K562 (cell line): ENCODE data around the gene SDSL. TPM values are rescaled to one million over a fixed set of nuclear protein-coding genes. Genes with fewer than 3 reads are reported as not detected.

Source experiments
- ATAC-seq: fragments of 200-7000 bp; cut with Tn5 transposase; 3 replicates; pipeline ENCODE4 v1.9.1; 2020; ENCODE audit warnings: moderate library complexity
- BruUV-seq: library from RNA; stranded (reverse); fragments of 400-500 nt; replicated peaks from 2 replicates; lab custom pipeline; 2021; lab: Mats Ljungman, UMichigan
- CTCF ChIA-PET: fragments of 300-600 bp; formaldehyde crosslinking; extraction: SDS; loops from one replicate; lab custom pipeline; 2021; ENCODE audit warnings: low intra/inter-chr PET ratio; lab: Yijun Ruan, JAX
- POLR2A ChIA-PET: fragments of 300-600, 350-650 bp; sonication (Branson Sonifier 250); formaldehyde crosslinking; extraction: SDS; loops from one replicate; lab custom pipeline; 2021; ENCODE audit warnings: antibody characterized with exemption, inconsistent platforms; lab: Yijun Ruan, JAX
- DNase-seq, 4 experiments: peaks; one replicate each; pipeline versions ENCODE4 v3.0.0 to v3.0.0-alpha.2; 2011 to 2018; ENCODE audit warnings: low spot score in 3 of 4, mixed read lengths in 3 of 4; ENCODE audit errors: extremely low read depth in 1 of 4
- FAIRE-seq: peaks from 2 replicates; lab custom pipeline; 2011; peaks lifted over from hg19 to GRCh38; lab: Jason Lieb, UNC
- H2AFZ ChIP-seq: 2 replicates; pipeline ENCODE4 v1.6.0; 2011; ENCODE audit warnings: low read depth, low read length, control low read depth, inconsistent platforms
- H3K27ac ChIP-seq: fragments of 200-600 bp; 3 replicates; pipeline ENCODE4 v1.8.0; 2011; ENCODE audit warnings: low read depth, mild to moderate bottlenecking, control low read depth, inconsistent platforms, low read length, moderate library complexity, mixed read lengths; ENCODE audit errors: extremely low read depth
- H3K27me3 ChIP-seq, 2 experiments: fragments of 300-600 bp in 1 of 2; 2 replicates in 1 of 2; 3 replicates in 1 of 2; pipeline versions ENCODE4 v1.6.0 to v1.8.0; 2011; ENCODE audit warnings: inconsistent platforms in 2 of 2, low read length in 2 of 2, mild to moderate bottlenecking in 1 of 2, mixed read lengths in 1 of 2, moderate library complexity in 1 of 2; ENCODE audit not compliant: control insufficient read depth in 2 of 2, insufficient read depth in 2 of 2
- H3K36me3 ChIP-seq: fragments of 300-600 bp; 3 replicates; pipeline ENCODE4 v1.8.0; 2011; ENCODE audit warnings: mild to moderate bottlenecking, low read length, inconsistent platforms; ENCODE audit not compliant: control insufficient read depth, insufficient read depth
- H3K4me1 ChIP-seq, 2 experiments: fragments of 200-600 bp in 1 of 2; replicated peaks in 1 of 2; 2 replicates in 1 of 2; 3 replicates in 1 of 2; pipeline versions ENCODE4 v1.5.1 to v1.8.0; 2011; ENCODE audit warnings: inconsistent platforms in 2 of 2, low read length in 2 of 2, mild to moderate bottlenecking in 1 of 2, mixed read lengths in 1 of 2, moderate library complexity in 1 of 2; ENCODE audit not compliant: control insufficient read depth in 2 of 2, insufficient read depth in 2 of 2
- H3K4me2 ChIP-seq: 2 replicates; pipeline ENCODE4 v1.6.1; 2011; ENCODE audit warnings: low read length, control low read depth, inconsistent platforms, mixed read lengths; ENCODE audit not compliant: insufficient read depth
- H3K4me3 ChIP-seq: fragments of 200-600 bp; sonication (generic), shearing (Covaris generic); 2 replicates; pipeline ENCODE4 v1.5.1; 2016; ENCODE audit warnings: control low read depth, inconsistent platforms
- H3K79me2 ChIP-seq: fragments of 200-600 bp; 3 replicates; pipeline ENCODE4 v1.8.0; 2011; ENCODE audit warnings: low read length, inconsistent platforms; ENCODE audit not compliant: control insufficient read depth, insufficient read depth
- H3K9ac ChIP-seq, 2 experiments: 2 replicates each; pipeline versions ENCODE4 v1.6.0 to v1.6.1; 2011; ENCODE audit warnings: low read depth in 2 of 2, low read length in 2 of 2, control low read depth in 1 of 2, inconsistent platforms in 1 of 2, mild to moderate bottlenecking in 1 of 2, mixed read lengths in 1 of 2; ENCODE audit not compliant: insufficient read depth in 1 of 2
- H3K9me1 ChIP-seq: one replicate; pipeline ENCODE4 v1.6.0; 2011; ENCODE audit warnings: inconsistent platforms, mild to moderate bottlenecking, low read length, moderate library complexity; ENCODE audit not compliant: control insufficient read depth, insufficient read depth
- H3K9me3 ChIP-seq: replicated peaks from 2 replicates; pipeline ENCODE4 v1.5.1; 2011; ENCODE audit warnings: low read depth, low read length, inconsistent platforms; ENCODE audit not compliant: control insufficient read depth, insufficient read depth
- H4K20me1 ChIP-seq: replicated peaks from 2 replicates; pipeline ENCODE4 v1.6.1; 2011; ENCODE audit warnings: low read length, inconsistent platforms, mixed read lengths; ENCODE audit not compliant: control insufficient read depth, insufficient read depth
- ADNP ChIP-seq: fragments of 200-800 bp; sonication (Bioruptor generic); IDR thresholded peaks from 2 replicates; pipeline ENCODE4 v1.6.1; 2016; ENCODE audit warnings: missing genetic modification characterization, missing compliant biosample characterization
- ARID1B ChIP-seq: fragments of 450-650 bp; IDR thresholded peaks from 2 replicates; pipeline ENCODE4 v1.6.1; 2016; ENCODE audit warnings: antibody characterized with exemption, mild to moderate bottlenecking, inconsistent platforms
- ATF3 ChIP-seq, 2 experiments: fragments of 450-650 bp in 1 of 2; sonication (generic) in 1 of 2; formaldehyde crosslinking in 1 of 2; IDR thresholded peaks in 1 of 2; conservative IDR thresholded peaks in 1 of 2; 2 replicates each; pipeline versions ENCODE4 v1.6.1 to v1.8.1; 2016 to 2023; ENCODE audit warnings: mild to moderate bottlenecking in 2 of 2, moderate library complexity in 2 of 2, inconsistent platforms in 1 of 2, missing genetic modification reagents in 1 of 2
- BHLHE40 ChIP-seq: IDR thresholded peaks from 2 replicates; pipeline ENCODE4 v1.6.1; 2011; ENCODE audit warnings: low read length, improper control_type of control experiment
- GATAD2A ChIP-seq: fragments of 450-650 bp; IDR thresholded peaks from 2 replicates; pipeline ENCODE4 v1.6.1; 2017
- LARP7 ChIP-seq: fragments of 450-650 bp; IDR thresholded peaks from 2 replicates; pipeline ENCODE4 v1.6.1; 2016
- MTA3 ChIP-seq: fragments of 450-650 bp; formaldehyde crosslinking; IDR thresholded peaks from 2 replicates; pipeline ENCODE4 v1.6.1; 2017; ENCODE audit warnings: mild to moderate bottlenecking, borderline replicate concordance
- PKNOX1 ChIP-seq: fragments of 450-650 bp; IDR thresholded peaks from 2 replicates; pipeline ENCODE4 v1.6.1; 2016
- PRMT5 ChIP-seq: sonication (generic); formaldehyde crosslinking; IDR thresholded peaks from 2 replicates; pipeline ENCODE4 v1.5.0; 2020; ENCODE audit warnings: missing genetic modification reagents
- ZBTB49 ChIP-seq: sonication (generic); formaldehyde crosslinking; IDR thresholded peaks from 2 replicates; pipeline ENCODE4 v1.8.0; 2022; ENCODE audit warnings: missing genetic modification reagents, mild to moderate bottlenecking, borderline replicate concordance
- ZNF592 ChIP-seq: fragments of 450-650 bp; IDR thresholded peaks from 2 replicates; pipeline ENCODE4 v1.6.1; 2017; ENCODE audit warnings: antibody characterized with exemption, mild to moderate bottlenecking
- WGBS: fragments of 100-300 bp; shearing (Covaris generic); methylation state at CpG from one replicate; pipeline ENCODE4 v1.1.6; 2016; ENCODE audit warnings: low coverage, mixed read lengths; ENCODE audit not compliant: insufficient coverage; ENCODE audit errors: missing lambda C conversion rate; 5-methylcytosine and 5-hydroxymethylcytosine counted together
- in situ Hi-C: fragments of 300-500 bp; cut with MboI; formaldehyde crosslinking; loops from 4 replicates; pipeline ENCODE4 v1.15.0; 2018; ENCODE audit warnings: inconsistent platforms, mixed read lengths
- intact Hi-C: fragments of 100-400 bp; cut with micrococcal nuclease; formaldehyde crosslinking; loops from 2 replicates; pipeline ENCODE4 v1.14.2; 2022
- polyA plus RNA-seq, 8 experiments: library from polyadenylated mRNA; depleted of rRNA in 4 of 8; stranded (reverse) in 5 of 8; unstranded in 3 of 8; fragments of >200 nt; fragmentation: Nextera tagmentation in 2 of 8; fragmentation: Illumina TruSeq in 1 of 8; extraction: Ambion mirVana in 2 of 8; extraction: Trizol in 1 of 8; gene quantifications; 2 replicates each; pipeline versions ENCODE4 v1.2.1 to v1.2.3, GENCODE V29; 2011 to 2014; ENCODE audit warnings: inconsistent platforms in 1 of 8, missing spikeins in 1 of 8
- total RNA-seq, 7 experiments: library from RNA; depleted of rRNA in 6 of 7; stranded (reverse); fragments of >200 nt in 6 of 7; fragmentation: Illumina TruSeq in 2 of 7; extraction: Trizol in 2 of 7; gene quantifications; 2 replicates each; pipeline versions ENCODE4 v1.2.1 to v1.2.3, GENCODE V29; 2011 to 2021; ENCODE audit warnings: low replicate concordance in 1 of 7

Gene SDSL
- total and polyA plus RNA-seq, 9 of the 15 experiments (the other 6 are each of a cell fraction or from before 2014, with no cell fraction given): 0.31 to 11.0 (median 7.4) TPM

- DNase-seq: peak; percentile 42 to 60 (median 54)
- no peaks in the 10 kb centered on the region for H3K9me3 ChIP-seq
- ChIA-PET POLR2A (interaction anchor here (1.5 kb wide), 1 partner anchor 10 kb away, joined by 4 read pairs; no protein-coding TSS in a partner anchor), CTCF (no interaction called here)
- peak; percentile 66 for ATAC-seq
- peaks cover 0 to 4% of the 10 kb centered on the region in 2 experiments; a peak in 1 of 5 replicates for H3K27me3 ChIP-seq
- H3K79me2 ChIP-seq: no peaks in the 10 kb centered on the region
- H3K4me1 ChIP-seq: peaks cover 14 to 25% of the 10 kb centered on the region in 2 experiments; a peak in 4 of 5 replicates
- H3K36me3 ChIP-seq: no peaks in the 10 kb centered on the region
- H4K20me1 ChIP-seq: no peaks in the 10 kb centered on the region
- BruUV-seq: no TSS peak
- intact Hi-C loops (no loop called here), in situ Hi-C loops (loop anchor here (25.0 kb wide), 1 partner anchor 216 kb away; the partner anchor contains the start of genes DDX54 and RITA1)
- H3K9me1 ChIP-seq: no peaks in the 10 kb centered on the region
- peak within 1 kb of the TSS; percentile 48 for H2AFZ ChIP-seq
- no peak for FAIRE-seq
- no peak within 1 kb of the TSS for H3K4me3 ChIP-seq
- peak within 1 kb of the TSS; percentile 13; the same call in 1 of the 2 replicates for H3K4me2 ChIP-seq
- peak within 1 kb of the TSS in 1 of 2 experiments; percentile 68; a peak in 2 of 4 replicates for H3K9ac ChIP-seq
- WGBS: 13% methylated on average over 13 of the region's 14 CpGs
- peak within 1 kb of the TSS; percentile 31; the same call in 1 of the 3 replicates for H3K27ac ChIP-seq
- TF ChIP-seq ARID1B (peak; percentile 48; the same call in 1 of the 2 replicates), PKNOX1 (peak; percentile 31; the same call in 1 of the 2 replicates), ZBTB49 (CRISPR knock-in tag) (no peak), ATF3 (IDR thresholded peaks at IDR 0.05) (no peak), ATF3 (CRISPR knock-in tag; conservative IDR thresholded peaks at IDR 0.05) (no peak), MTA3 (0 out of 2 replicates have a peak, but pooled peaks have one; percentile 24), LARP7 (no peak), BHLHE40 (peak; percentile 60; the same call in 1 of the 2 replicates), ADNP (tag) (no peak), ZNF592 (no peak), GATAD2A (no peak), PRMT5 (CRISPR knock-in tag) (no peak)
Observed at GRCh38 chr12:113403435-113404415, 18.5 kb upstream of the SDSL start, which contains the start of gene SDS. Gene SDS (minus strand): TSS chr12:113403887. CDS start chr12:113399708, 4,179 bp downstream.
